ENCODE measurements around the gene PRKN. TPM values are rescaled to one million over a fixed set of nuclear protein-coding genes. Genes with fewer than 3 reads are reported as not detected.
"Not testable (repeated sequence)": the region's sequence is repeated elsewhere in the genome, so short reads cannot be mapped to it uniquely, and the experiment has no call there.

Gene PRKN
- total RNA-seq, 1 experiment from 2014 or later: 2.0 TPM

- H2BK12ac ChIP-seq (ENCODE audit: insufficient read length, low read depth, low read length): no peak overlapping the region
- no peak overlapping the region for H2BK15ac ChIP-seq (ENCODE audit: low read depth, low read length)
- DNase-seq: no peak
- H4K91ac ChIP-seq (ENCODE audit: insufficient read length, low read depth, low read length): no peak overlapping the region
- H2AK5ac ChIP-seq (ENCODE audit: insufficient read length, low read length): no peak overlapping the region
- H4K20me1 ChIP-seq (ENCODE audit: control insufficient read depth, insufficient read depth, insufficient read length): no peaks in the 10 kb centered on the region
- H3K4me1 Mint-ChIP-seq: peaks cover 3 to 8% of the 10 kb centered on the region in 2 experiments; a peak in 3 of 4 replicates
- TF ChIP-seq CTCF (conservative IDR thresholded peaks at IDR 0.05): no peak
- H3K14ac ChIP-seq (ENCODE audit: insufficient read depth, low read length): no peak overlapping the region
- no peak overlapping the region for H3K4me3 Mint-ChIP-seq
- H3K23me2 ChIP-seq (ENCODE audit: insufficient read length, low read depth, low read length, poor library complexity, severe bottlenecking): no peaks in the 10 kb centered on the region
- H2BK120ac ChIP-seq (ENCODE audit: low read depth, low read length, poor library complexity, severe bottlenecking): no peak overlapping the region
- no peak overlapping the region for H3K4ac ChIP-seq (ENCODE audit: low read depth, low read length)
- H3K9me3 ChIP-seq (ENCODE audit: control insufficient read depth, low read depth, low read length): no peaks in the 10 kb centered on the region
- H3K56ac ChIP-seq (ENCODE audit: insufficient read length, low read depth, low read length): no peak overlapping the region
- no peak overlapping the region for H3K27ac ChIP-seq (ENCODE audit: insufficient read length, low read depth, low read length)
- no peak overlapping the region for H3T11ph ChIP-seq (ENCODE audit: low read length)
- no peaks in the 10 kb centered on the region for H3K27me3 Mint-ChIP-seq (ENCODE audit: low read depth)
- H3K27ac Mint-ChIP-seq: peak overlapping the region in 1 of 3 experiments; percentile 39; a peak in 1 of 7 replicates
- H3K9ac ChIP-seq (ENCODE audit: extremely low read depth, insufficient read length, low read length): no peak overlapping the region
- H4K5ac ChIP-seq (ENCODE audit: insufficient read length, low read depth, low read length): no peak overlapping the region
- H3K79me2 ChIP-seq (ENCODE audit: insufficient read depth, low read length): no peaks in the 10 kb centered on the region
- no peak overlapping the region for H3K23ac ChIP-seq (ENCODE audit: insufficient read length, low read depth, low read length)
- no peak overlapping the region for H3K4me2 ChIP-seq (ENCODE audit: insufficient read depth, insufficient read length, low read length)
- H2BK5ac ChIP-seq (ENCODE audit: insufficient read length, low read length): no peak overlapping the region
- H3K18ac ChIP-seq (ENCODE audit: insufficient read length, low read depth, low read length): no peak overlapping the region
- no peak overlapping the region for H4K8ac ChIP-seq (replicated peaks; ENCODE audit: insufficient read length, low read depth, low read length)
- H3K36me3 Mint-ChIP-seq (ENCODE audit: insufficient read depth in 1 of 3, low read depth in 3 of 3): no peaks in the 10 kb centered on the region
- H2BK20ac ChIP-seq (ENCODE audit: low read depth, low read length, poor library complexity, severe bottlenecking): no peak overlapping the region
- no peaks in the 10 kb centered on the region for H3K79me1 ChIP-seq (ENCODE audit: insufficient read depth, low read depth, low read length, poor library complexity, severe bottlenecking)
- no peaks in the 10 kb centered on the region for H3K27me3 ChIP-seq (ENCODE audit: insufficient read depth, low read length)
- H3K9me3 Mint-ChIP-seq: no peaks in the 10 kb centered on the region
- no peak overlapping the region for H2AFZ ChIP-seq (ENCODE audit: low read length)
- H3K4me1 ChIP-seq (ENCODE audit: insufficient read depth, low read length): no peaks in the 10 kb centered on the region
- no CpG with 5 or more reads among the region's 9 CpGs for WGBS (ENCODE audit: extremely low coverage, insufficient read length, low lambda C conversion rate)
Measured at GRCh38 chr6:162532283-162533008, 195.1 kb downstream of the PRKN start.

DNA sequence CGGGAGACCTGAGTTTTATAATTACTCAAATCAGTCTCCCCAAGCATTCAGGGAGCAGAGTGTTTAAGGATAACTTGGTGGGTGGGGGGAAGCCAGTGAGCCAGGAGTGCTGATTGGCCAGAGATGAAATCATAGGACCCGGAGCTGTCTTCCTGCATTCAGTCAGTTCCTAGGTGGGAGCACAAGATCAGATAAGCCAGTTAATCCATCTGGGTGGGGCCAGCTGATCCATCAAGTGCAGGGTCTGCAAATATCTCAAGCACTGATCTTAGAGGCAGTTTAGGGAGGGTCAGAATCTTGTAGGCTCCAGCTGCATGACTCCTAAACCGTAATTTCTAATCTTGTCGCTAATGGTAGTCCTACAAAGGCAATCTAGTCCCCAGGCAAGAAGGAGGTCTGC lies 196.2 kb downstream of the PRKN start:
- not testable (repeated sequence) for H3T11ph ChIP-seq (ENCODE audit: low read length); H4K8ac ChIP-seq (replicated peaks; ENCODE audit: insufficient read length, low read depth, low read length); H2AFZ ChIP-seq (ENCODE audit: low read length); H3K23ac ChIP-seq (ENCODE audit: insufficient read length, low read depth, low read length); H2BK5ac ChIP-seq (ENCODE audit: insufficient read length, low read length); H3K4me1 ChIP-seq (ENCODE audit: insufficient read depth, low read length); H2BK120ac ChIP-seq (ENCODE audit: low read depth, low read length, poor library complexity, severe bottlenecking); H3K27me3 ChIP-seq (ENCODE audit: insufficient read depth, low read length); H2BK20ac ChIP-seq (ENCODE audit: low read depth, low read length, poor library complexity, severe bottlenecking); H3K79me1 ChIP-seq (ENCODE audit: insufficient read depth, low read depth, low read length, poor library complexity, severe bottlenecking); H2BK12ac ChIP-seq (ENCODE audit: insufficient read length, low read depth, low read length); DNase-seq; H4K5ac ChIP-seq (ENCODE audit: insufficient read length, low read depth, low read length); H4K20me1 ChIP-seq (ENCODE audit: control insufficient read depth, insufficient read depth, insufficient read length); H3K4ac ChIP-seq (ENCODE audit: low read depth, low read length); H3K14ac ChIP-seq (ENCODE audit: insufficient read depth, low read length); H3K27ac ChIP-seq (ENCODE audit: insufficient read length, low read depth, low read length); H2BK15ac ChIP-seq (ENCODE audit: low read depth, low read length); H3K9me3 Mint-ChIP-seq; H3K4me2 ChIP-seq (ENCODE audit: insufficient read depth, insufficient read length, low read length); H3K36me3 Mint-ChIP-seq (ENCODE audit: insufficient read depth in 1 of 3, low read depth in 3 of 3); H3K9me3 ChIP-seq (ENCODE audit: control insufficient read depth, low read depth, low read length); H3K9ac ChIP-seq (ENCODE audit: extremely low read depth, insufficient read length, low read length); H2AK5ac ChIP-seq (ENCODE audit: insufficient read length, low read length); H3K56ac ChIP-seq (ENCODE audit: insufficient read length, low read depth, low read length); H3K4me3 Mint-ChIP-seq; H3K27ac Mint-ChIP-seq; H3K18ac ChIP-seq (ENCODE audit: insufficient read length, low read depth, low read length); H4K91ac ChIP-seq (ENCODE audit: insufficient read length, low read depth, low read length); H3K79me2 ChIP-seq (ENCODE audit: insufficient read depth, low read length); H3K23me2 ChIP-seq (ENCODE audit: insufficient read length, low read depth, low read length, poor library complexity, severe bottlenecking); H3K27me3 Mint-ChIP-seq (ENCODE audit: low read depth)
- no CpG with 5 or more reads among the region's 4 CpGs for WGBS (ENCODE audit: extremely low coverage, insufficient read length, low lambda C conversion rate)
- peaks cover 10 to 17% of the 10 kb centered on the region in 2 experiments for H3K4me1 Mint-ChIP-seq
